GM19240 (cell line): ENCODE data around the gene DRGX.
A peak's percentile ranks its signal among the peaks of the same experiment; 100 is the strongest.

ENCODE experiments used
- DNase-seq: peaks from one replicate; pipeline ENCODE4 v3.0.0; 2011; ENCODE audit warnings: low spot score; ENCODE audit not compliant: insufficient read length

DRGX gene

DNA sequence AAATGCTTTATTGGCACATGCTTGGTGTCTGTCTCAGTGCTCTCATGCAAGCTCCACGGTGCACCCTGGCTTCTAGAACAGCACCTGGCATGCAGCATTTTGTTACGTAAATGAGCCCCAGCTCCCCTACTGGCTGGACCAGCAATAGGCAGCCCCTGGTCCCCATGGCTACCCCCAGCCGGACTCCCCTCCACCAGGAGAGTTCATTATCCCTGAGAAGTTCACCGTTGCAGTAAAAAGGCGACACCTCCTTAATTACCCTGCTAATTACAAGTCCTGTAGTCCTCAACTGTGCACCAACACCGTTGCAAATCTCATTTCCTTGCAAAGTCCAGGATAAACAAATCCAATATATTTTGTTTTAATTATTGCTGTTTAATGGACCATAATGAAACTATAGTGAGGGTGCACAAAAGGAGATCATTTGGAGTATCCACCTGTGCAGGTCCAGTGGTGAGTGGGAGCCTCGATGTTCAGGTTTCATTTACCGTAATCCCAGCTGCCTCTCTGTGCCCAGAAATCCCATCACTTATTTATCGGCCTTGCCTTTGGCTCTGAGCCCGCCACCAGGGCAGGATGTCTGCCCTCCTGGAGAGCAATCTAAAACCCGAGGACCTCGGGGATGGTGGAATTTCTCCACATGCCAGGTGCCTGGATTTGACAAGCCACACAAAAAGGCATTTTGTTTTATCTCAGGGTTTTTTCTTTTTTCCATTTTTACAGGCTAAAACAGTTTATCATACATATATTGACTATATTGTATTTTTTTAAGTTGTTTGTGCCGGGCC, 12.8 kb upstream of the DRGX start:
- DNase-seq: no peak

GRCh38 chr10:49407552-49408137, 11.8 kb upstream of the DRGX start:
- peak; percentile 68 for DNase-seq

- DNase-seq: no peak
These were observed 11.3 kb upstream of the DRGX start for GRCh38 chr10:49407151-49407550.

DNA sequence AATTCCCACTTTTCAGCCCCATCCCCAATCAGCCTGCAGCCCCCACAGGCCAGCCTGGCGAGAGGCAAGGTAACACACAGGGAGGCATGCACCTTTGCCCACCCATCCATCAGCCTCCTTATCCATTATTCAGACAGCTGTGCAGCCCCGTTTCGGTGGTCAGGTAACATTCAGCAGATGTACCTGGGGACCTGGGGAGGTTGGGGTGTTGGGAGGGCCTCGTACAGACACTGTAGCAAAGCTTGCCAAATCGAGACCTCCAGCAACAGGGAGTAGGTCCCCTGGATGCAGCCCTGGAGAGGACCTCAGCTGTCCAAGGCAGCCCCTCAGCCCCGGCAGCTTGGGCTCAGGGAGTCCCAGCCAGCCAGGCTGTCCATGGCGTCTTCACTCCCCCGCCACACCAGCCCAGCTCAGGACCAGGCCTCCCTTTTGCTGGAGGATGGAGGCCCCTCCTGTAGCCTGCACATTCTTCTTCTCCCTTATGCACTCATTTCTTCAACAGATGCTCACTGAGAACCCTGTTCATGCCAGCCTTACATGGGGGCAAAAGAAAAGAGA, 8.5 kb upstream of the DRGX start:
- DNase-seq: no peak

DNA sequence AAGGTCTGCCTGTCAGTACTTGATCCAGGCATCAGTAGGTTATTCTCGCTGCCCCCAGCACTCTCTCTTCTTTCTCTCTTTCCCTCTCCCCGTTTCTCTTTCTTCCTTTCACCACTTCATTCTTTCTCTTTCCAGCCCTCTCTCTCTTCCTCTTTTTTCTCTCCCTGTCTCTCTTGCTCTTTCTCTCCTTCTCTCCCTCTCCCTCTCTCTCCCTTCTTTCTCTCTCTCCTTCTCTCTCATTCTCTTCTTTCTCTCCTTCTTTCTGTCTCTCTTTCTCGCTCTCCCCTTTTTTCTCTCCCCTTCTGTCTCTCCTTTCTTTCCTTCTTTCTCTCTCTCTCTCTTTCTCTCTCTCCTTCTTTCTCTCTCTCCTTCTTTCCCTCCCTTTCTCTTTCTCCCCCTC, 7.5 kb upstream of the DRGX start:
- DNase-seq: no peak

GRCh38 chr10:49400365-49400764, 4.5 kb upstream of the DRGX start:
- no peak for DNase-seq

DNA sequence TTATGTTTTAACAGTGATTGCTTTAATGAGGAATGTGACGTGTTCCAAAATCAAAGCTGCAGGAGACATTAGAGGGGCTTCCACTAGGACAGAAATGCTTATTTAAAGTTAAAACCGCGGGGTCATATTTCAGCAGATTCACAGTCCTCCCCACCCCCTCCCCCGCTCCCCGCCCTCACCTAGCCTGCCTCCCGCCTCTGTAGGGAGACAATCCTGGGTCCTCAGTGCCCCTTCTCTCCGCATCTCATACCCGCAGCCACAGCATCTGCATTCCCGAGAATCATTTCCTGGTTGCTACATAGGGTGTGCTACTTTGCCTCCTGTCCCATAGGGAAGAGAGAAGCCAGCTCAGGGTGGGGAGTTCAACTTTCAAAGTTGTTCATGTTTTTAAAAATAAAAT, 3.1 kb upstream of the DRGX start:
- no peak for DNase-seq

DNA sequence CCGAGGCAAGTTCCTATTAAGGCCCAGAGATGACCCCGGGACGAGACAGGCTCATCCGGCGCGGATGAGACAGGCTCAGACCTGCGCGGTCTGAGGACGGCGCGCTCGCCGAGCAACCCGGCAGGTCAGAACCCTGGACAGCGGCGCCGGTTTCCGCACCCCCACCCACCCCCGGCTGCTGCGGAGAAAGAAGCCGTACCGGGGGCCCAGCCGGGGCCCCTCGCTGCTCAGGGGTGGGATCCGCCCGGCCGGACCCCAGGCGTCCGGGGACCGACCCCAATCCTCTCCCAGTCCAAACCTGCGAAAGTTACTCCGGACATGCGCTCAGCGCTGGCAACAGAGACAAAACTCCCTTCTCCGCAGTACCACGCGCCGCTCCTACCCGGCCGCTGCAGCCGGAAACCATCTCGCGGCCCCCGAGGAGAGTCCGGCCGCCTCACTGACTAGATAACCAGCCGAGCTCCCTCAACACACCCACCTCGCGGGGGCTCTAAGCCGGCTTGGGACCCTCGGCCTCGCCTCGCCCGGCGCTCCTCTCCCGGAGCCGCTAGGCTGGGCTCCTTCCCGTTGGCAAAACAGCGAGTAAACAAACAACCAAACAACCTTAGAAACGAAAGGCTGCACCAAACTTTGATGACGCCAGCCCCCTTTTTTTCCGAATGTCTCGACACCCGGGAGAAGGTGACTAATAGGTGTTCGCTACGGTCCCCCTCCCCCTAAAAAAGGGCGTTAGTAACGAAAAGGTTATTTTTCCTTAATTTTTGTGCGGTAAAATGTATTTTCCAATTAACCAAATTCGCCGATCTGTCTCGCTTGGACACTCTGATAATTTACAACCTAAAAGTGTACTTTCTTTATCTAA, 2.3 kb upstream of the DRGX start:
- peak; percentile 61 for DNase-seq

DNA sequence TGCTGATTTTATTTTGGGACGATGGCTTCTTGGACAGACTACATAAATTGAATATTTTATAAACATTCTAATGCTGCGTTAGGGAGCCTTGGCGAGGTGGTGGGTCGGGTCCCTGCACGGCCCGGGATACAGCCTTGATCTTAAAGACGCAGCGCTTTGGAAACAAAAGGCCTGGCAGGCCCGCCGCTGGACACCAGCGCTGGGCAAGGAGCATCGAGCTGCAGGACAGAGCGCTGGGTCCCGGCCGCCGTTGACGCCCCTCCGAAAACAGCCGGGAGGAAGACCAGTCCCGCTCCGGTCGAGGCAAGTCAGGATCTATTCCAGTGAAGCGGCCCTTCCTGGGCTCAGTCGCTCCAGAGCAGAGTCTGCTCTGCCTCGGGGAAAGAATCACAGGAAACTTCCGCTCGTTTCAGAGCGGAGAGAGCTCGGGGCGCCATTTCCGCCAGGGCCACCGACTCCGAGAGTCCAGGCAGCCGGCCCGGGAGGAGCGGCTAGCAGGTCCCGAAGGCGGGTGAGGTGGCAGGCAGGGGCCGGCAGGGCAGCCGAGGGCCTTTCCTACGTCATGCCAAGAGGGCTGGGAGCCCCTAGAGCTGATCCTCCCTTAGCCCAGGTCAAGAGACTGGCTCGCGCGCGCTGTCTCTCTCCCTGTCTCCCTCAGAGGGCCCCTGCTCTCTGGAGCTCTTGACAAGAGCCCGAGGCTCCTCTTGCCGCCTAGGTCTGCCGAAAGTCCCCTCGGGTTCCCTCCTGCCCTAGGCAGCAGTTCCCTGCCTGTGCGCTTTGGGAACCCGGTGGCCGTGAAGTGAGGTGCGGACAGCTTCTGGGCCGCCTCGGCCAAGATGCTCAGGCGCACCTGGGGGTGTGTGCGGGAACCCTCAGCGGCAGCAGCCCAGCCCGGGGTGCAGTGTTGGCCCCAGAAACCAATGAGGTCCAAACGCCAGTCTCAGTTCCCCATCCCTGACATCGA, 1.4 kb upstream of the DRGX start:
- DNase-seq: no peak

DNA sequence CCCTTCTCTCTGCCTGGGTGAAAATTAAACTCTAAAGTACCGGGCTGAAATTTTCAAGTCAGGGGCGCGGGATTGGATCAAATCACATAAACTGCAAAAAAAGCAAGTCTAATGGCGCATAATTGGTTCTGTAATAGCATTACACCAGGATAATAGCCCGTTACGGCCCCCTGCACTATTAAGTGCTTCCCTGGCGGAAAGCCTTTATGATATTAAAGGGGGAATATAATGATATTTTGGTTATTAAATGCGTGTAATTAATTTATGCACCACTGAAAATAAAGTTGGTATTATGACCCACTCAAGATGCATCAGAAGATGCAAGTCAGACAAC, 744 bp upstream of the DRGX start:
- DNase-seq: no peak

DNA sequence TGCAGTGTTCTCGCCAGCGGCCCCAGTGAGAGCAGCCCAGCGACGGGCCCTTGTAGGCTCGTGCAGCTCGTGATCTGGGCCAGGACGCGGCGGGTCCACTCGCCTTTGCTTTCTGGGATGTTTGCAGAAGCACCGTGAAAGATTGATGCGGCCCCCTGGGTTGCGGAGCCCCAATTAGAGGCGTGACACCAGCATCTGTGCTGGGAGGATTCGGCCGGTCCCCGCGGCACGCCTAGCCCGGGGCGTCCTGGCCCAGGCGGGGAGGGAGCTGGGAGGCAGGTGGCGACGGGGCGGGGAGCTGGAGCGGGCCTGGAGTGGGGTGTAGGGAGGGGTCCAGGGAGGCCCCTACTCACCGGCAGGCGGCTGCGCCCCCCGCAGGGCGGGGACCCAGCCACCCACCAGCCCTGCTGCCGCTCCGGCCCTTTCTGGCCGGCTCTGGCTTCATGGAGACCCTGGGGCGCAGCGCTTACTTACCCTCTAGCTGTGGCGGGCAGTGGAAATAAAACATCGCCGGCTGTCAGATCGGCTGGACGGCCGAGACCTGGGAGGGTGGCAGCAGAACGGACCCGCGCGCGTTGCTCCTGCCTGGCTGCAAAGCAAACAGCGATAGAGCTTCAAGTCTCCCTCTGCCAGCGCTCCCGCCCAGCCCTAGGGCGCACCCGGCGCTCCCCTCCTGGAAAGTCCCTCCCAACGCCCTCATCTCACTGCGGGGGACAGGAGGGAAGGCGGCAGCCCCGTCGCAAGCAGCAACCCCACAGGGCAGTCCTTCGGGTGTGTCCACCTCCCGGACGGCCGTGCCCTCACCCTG, 752 bp downstream of the DRGX start:
- no peak for DNase-seq

- DNase-seq: no peak
These were observed 2.1 kb downstream of the DRGX start for GRCh38 chr10:49393757-49394156.

DNA sequence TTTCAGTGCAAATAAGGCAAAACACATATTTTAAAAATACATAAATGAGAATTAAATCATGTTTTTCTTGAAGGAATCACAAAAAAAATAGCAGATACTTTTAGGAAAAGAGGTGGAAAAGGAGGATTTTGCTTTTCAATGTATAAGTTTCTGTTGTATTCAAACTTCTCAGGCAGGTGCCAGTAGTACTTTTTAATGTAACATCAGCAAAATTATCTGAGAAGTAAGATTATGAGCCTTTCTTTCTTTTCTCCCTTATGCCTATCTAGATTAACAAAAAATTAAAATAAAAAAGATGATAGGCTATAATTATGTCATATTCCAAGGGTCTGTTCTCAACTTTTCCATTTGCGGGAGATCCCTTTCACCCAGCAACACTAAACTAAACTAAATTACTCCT, 2.6 kb downstream of the DRGX start:
- DNase-seq: no peak

GRCh38 chr10:49389361-49389933, 6.4 kb downstream of the DRGX start:
- DNase-seq: no peak

DNA sequence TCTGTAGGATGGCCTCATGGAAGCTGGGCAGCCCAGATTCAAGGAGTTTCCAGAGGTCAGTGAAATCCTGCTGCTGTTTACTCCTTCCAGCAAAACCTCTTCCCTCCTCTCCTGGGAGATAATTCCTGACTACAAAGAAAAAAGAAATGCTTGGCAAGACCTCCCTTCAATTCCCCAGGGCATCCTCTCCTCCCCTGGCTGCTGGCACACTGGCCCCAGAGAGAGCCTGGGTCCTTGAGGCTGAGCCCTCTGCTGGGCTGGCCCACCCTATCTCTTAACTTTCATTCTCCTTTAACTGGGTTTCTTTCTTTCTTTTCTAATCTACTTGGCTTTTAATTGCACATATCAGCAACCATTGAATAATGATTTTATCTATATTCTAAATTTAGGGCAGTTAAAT, 7.7 kb downstream of the DRGX start:
- no peak for DNase-seq

- no peak for DNase-seq
These were observed 8.8 kb downstream of the DRGX start for GRCh38 chr10:49387071-49387470.

GRCh38 chr10:49385939-49386922, 9.7 kb downstream of the DRGX start:
- DNase-seq: no peak

- DNase-seq: no peak
These were observed 11.5 kb downstream of the DRGX start for GRCh38 chr10:49384268-49384953.
